Activated T-helper 1 cell treated with Interleukin-2 at 50 U/mL for 16 hours (primary cell): Measurements from ENCODE around the gene YTHDF2.

Source experiments
- DNase-seq: peaks from one replicate; pipeline ENCODE4 v3.0.0-alpha.2; 2020; ENCODE audit warnings: low read depth

YTHDF2 gene

DNA sequence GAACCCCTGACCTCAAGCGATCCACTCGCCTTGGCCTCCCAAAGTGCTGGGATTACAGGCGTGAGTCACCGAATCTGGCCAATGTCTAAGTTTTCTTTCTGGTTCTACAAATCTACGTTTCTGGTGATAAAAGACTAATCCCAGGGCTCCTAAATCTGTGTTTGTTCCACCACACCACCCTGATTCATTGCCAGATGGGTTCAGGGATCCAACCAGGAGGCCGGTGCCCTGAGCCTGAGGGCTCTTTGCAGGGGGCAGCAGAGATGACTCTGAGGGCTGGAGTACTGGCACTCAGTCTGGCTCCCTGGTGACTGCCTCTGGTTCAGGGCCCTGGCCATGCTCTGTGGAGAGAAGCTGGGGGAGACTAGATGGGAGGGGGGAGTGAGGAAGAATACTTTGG lies 64.7 kb downstream of the YTHDF2 start:
- no peak for DNase-seq

DNA sequence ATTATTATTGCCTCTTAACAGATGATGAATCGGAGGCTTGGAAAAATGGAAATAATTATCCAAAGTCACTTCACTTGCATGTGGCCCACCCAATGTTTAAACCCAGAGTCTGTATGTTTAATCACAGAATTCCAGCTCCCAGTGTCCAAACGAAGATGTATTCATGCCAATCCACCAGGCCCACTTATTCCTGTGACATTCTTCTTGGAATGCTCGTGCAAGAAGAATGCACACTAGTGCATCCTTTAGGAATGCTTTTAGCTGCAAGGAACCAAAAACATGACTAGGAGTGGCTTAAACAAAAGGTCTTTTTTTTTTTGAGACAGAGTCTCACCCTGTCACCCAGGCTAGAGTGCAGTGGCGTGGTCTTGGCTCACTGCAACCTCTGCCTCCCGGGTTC lies 66.3 kb downstream of the YTHDF2 start:
- no peak for DNase-seq

DNA sequence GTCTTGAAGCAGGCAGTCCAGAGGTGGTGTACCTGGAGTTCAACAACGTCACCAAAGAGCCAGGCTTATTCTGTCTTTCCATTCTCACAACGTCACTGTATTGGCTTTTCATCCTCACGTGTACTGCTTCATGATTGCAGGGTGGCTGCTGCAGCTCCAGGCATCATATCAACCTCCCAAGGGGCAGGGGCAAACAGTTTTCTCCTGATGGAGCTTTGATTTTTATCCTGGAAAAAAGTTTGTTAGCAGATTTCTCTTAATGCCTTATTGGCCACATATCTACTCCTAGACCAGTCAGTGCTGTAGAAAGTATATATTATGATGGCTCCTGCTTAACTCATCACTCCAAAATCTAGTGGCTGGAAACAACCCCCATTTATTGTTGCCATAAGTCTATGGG lies 66.9 kb downstream of the YTHDF2 start:
- no peak for DNase-seq

DNA sequence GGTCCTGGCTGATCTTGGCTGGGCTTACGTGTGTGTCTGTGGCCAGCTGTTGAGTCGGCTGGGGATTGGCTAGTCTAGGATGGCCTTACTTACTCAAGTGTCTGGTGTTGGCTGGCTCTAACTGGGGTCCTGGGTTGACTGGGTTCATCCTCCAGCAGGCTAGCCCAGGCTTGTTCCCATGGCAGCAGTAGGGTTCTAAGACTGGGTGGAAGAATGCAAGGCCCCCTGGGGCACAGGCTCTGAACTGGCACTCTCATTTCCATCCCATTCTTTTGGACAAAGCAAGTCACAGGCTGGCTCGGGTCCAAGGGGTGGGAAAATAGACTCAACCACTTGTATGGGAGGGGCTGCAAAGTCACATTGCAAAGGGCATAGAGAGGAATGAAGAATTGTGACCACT lies 67.3 kb downstream of the YTHDF2 start:
- no peak for DNase-seq

DNA sequence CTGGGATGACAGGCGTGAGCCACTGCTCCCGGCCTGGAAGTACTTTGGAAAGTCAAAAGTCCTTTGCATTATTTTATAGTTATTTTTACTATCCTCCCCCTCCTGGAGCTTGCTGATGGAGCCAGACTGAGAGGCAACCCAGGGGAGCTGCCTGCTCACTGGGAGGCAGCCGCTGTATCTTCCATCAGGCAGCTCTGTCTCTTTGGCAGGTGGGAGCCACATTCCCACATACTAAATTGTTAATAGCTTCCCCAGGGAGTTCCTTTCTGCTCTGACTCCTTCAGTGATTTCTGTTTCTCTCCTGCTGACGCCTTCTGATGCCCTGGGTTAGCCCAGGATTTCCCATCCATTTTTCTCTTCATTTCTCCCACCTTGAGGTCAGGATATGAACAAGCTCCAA lies 70.3 kb downstream of the YTHDF2 start:
- no peak for DNase-seq

DNA sequence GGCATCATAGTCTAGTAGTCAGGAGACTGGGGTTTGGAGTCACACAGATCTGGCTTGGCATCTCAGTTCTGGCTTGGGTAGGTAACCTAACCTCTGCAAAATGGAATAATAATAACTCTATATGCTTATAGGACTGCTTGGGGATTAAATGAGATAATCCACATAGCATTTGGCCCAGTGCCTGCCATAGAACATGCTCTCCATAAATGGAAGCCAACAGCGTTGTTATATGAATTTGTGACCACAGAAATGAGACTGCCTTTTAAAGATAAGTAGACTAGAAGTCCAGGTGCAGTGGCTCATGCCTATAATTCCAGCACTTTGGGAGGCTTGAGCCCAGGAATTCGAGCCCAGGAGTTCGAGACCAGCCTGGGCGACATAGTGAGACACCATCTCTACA lies 71.2 kb downstream of the YTHDF2 start:
- no peak for DNase-seq

DNA sequence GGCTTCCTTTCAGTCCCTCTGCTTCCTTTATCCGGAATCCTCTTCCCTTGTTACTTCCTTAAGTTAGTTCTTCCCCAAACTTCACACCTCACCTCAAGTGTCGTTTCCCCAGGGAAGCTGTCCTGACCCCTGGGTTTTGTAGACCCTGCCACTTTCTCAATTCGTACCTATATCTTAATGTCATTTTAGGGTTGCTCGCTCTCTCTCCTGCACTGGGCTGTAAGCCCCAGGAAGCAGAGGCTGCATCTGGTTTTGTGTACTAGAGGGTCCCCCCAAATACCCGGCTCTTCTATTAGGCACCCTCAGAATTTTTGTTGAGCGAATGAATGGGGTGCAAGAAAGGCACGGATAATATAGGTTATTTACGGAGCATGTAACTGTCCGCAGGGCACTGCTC lies 74.6 kb downstream of the YTHDF2 start:
- DNase-seq, result no peak

DNA sequence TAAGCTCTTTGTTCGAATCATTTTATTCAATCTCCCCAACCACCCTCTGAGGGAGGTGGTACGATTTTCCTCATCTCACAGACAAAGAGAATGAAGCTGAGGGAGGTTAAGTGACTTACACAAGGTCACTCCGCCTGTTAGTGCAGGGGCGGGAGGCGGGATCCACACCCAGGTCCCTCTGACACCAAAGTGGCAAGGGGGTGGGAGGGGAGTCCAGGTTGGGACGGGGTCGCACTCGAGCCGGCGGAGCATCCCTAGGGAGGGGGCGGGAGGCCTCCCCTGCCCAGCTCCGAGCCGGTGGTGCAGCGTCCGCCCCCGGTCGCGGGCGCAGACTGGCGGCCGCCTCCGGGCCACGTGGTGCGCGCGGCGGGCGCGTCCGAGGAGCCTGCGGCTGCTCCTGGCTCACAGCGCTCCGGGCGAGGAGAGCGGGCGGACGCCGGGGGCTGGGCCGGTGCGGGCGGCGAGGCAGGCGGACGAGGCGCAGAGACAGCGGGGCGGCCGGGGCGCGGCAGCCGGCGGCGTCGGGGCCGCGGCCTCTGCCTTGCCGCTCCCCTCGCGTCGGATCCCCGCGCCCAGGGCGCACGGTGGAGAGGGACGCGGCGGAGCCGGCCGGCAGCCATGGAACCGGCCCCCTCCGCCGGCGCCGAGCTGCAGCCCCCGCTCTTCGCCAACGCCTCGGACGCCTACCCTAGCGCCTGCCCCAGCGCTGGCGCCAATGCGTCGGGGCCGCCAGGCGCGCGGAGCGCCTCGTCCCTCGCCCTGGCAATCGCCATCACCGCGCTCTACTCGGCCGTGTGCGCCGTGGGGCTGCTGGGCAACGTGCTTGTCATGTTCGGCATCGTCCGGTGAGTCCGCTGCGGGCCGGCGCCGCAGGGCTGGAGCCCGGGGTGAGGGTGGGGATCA lies 75.3 kb downstream of the YTHDF2 start, which contains the start of gene OPRD1:
Gene OPRD1 (plus strand): TSS at position 405 of the 903 bp plus-strand sequence. CDS start 214 bp downstream, at position 619.
- DNase-seq, result no peak

DNA sequence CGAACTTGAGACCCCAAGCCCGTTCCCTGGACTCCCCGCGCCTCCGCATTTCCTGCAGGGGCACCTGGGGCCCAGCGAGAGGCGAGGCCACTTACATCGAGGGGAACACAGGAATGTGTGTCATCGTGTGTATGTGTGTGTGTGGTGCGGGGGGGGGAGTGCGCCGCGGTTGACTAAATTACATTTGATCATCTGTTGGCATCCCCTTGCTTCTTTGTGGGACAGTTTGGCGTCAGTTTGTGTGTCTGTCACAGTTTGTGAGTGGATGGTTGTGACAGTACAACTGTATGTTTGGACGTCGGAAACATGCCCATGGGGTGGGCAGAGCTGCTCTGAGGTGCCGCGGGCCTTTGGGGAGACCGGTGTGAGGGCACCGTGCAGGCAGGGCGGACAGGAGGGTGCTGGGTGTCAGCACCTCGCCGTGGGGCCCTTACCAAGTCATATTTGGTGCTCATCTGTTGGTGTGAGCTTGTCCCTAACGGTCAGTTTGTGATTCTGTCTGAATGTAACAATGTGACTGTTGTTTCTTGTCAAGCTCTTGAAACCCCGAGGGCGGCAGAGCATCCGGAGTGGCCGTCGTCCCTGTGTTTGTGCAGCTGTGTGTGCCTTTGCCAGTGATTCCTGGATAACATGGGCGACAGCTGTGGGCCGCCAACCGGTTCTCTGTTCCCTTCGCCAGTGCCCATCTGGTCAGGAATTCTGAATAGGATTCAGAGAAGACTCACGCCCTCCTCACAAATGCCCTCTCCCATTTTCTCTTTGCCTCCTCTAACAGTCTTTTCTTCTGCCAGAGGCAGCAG lies 76.1 kb downstream of the YTHDF2 start:
- no peak for DNase-seq

DNA sequence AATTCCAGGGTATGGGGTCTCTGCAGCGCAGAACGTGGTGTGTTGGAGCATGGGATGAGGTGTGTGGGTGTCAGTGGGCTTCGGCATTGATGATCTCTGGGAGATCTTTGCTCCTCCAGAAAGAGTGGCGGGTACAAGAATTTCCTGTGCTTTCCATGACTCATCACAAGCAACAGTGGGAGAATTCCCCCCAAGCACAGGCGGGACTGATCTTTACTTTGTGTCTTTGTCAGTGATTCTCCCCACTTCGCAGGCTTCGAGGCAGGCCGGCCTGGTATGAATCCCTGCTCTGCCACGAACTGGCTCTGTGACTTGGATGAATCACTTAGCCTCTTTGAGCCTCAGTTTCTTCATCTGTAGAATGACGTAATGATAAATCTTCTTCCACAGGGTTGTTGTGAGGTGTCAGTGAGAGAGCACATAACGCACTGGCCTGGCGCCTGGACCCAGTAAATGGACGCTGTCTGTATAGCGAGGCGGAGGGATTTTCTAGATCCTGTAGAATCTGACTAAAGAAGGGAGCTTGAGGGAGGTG lies 77.3 kb downstream of the YTHDF2 start:
- no peak for DNase-seq

DNA sequence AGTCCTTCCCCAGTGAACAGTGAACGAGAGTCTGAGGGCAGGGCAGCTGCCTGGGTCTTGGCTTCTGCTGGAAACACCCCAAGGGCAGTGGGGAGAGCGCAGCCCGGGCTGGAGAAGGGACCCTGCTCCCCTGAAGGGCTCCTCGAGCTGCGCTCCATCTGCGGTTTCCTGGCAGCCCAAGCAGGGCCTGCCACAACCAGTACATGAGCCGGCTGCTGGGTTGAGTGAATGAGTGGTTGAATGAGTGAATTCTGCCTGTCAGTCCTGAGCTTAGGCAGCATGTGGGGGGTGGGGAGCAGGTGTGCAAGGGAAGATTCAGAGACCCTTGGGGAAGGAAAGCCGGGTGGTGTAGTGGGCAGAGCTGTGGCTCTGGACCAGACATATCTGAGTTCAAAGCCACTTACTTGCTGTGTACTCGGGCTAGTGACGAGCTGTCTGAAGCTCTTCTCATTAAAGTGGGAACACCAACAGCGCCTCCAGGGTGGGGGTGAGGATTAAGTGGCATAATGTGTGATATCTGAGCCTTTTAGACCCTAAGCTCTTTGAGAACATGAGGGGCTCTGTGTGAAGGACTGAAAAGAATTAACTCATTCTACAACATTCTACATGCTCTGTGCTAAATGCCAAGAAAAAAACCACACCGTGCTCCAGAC lies 78.9 kb downstream of the YTHDF2 start:
- DNase-seq, result no peak

DNA sequence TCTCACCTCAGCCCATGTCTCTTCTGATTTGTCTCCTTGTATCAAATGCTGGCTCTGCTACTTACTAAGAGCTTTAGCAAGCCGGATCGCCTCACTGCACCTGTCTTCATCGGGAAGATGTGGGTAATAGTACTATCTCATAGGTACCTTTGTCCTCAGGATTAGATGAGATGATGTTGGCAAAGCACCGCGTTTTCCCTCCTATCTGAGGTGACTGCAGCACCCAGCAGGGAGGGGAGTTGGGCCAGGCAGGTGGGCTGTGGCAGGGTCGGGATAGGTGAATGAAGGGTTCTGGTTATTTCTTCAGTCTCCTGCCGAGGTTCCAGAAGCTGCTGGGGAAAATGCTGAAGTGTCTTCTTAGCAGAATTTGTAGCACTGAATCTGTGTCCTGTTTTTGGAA lies 80.4 kb downstream of the YTHDF2 start:
- no peak for DNase-seq

DNA sequence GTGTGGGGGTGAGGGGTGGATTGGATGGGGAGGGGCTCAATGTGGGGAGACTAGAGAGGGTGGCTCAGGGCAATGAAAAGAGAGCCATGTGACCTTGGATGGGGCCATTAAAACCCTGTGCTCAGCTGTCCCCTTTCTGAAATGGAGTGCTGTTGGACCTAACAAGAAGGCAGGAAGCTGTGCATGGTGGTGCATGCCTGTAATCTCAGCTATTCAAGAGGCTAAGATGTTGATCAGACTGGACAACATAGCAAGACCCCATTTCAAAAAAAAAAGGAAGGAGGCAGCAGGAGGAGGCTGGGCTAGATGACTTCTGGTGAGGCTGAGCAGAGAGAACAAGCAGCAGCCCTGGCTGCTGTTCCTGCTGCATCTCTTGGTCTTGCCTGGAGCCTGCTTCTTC lies 82.3 kb downstream of the YTHDF2 start:
- no peak for DNase-seq
